Measurements from ENCODE around the gene RAB9B.

The RAB9B gene

DNA sequence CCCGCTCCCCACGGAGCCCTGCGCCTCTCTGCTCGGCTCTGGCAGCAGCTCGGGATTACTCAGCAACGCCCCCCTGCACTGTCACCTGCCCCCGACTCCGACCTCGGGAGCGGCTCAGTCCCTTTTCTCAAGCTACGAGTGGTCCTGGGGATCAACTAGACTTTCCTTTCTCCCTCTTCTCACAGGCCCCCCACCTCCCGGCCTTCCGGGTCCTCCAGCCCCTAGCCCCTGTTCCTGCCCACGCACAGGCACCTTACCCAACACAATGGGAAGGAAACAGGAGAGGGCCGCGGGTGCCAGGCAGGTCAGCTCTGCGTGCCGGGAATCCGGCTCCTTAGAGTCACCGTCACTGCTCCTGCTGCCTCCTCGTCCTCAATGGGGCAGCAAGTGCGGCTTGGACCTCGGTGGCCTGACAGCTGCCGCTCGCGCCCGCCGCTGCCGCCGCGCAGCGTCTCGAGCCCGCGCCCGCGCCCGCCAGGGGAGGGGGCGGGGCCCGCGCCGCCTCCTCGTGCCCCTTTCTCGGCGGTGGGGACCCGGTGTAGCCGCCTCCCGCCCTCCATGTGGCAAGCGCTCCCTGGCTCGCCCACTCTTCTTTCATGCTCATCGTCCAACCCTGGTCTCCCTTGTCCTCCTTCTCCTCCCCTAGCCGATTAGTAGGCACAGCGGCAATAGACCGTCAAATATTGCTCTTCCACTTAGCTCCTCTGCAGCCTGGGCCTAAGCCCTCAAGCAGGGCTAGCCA lies at the start of gene RAB9B:
Gene RAB9B (minus strand): TSS at position 455 of the 742 bp plus-strand sequence. CDS start 6,473 bp downstream, outside the sequence.
- no peaks in the 10 kb centered on the region for H3K9me2 ChIP-seq (replicated peaks; ENCODE audit: control insufficient read depth, low read length)
- TF ChIP-seq, protein P1, sequence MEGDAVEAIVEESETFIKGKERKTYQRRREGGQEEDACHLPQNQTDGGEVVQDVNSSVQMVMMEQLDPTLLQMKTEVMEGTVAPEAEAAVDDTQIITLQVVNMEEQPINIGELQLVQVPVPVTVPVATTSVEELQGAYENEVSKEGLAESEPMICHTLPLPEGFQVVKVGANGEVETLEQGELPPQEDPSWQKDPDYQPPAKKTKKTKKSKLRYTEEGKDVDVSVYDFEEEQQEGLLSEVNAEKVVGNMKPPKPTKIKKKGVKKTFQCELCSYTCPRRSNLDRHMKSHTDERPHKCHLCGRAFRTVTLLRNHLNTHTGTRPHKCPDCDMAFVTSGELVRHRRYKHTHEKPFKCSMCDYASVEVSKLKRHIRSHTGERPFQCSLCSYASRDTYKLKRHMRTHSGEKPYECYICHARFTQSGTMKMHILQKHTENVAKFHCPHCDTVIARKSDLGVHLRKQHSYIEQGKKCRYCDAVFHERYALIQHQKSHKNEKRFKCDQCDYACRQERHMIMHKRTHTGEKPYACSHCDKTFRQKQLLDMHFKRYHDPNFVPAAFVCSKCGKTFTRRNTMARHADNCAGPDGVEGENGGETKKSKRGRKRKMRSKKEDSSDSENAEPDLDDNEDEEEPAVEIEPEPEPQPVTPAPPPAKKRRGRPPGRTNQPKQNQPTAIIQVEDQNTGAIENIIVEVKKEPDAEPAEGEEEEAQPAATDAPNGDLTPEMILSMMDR (IDR thresholded peaks at IDR 0.05; ENCODE audit: low read depth, low read length, poor library complexity, severe bottlenecking): no peak
- TF ChIP-seq EZH2phosphoT487 (IDR thresholded peaks at IDR 0.05; ENCODE audit: borderline replicate concordance, low read length): no peak
- H3K27me3 ChIP-seq (ENCODE audit: control insufficient read depth, low read length): no peaks in the 10 kb centered on the region
- peak within 1 kb of the TSS; percentile 75 for H3K4me3 ChIP-seq (ENCODE audit: low read length)
- no peaks in the 10 kb centered on the region for H3F3A ChIP-seq (ENCODE audit: control insufficient read depth, insufficient read depth)
- no peaks in the 10 kb centered on the region for H3K79me2 ChIP-seq (ENCODE audit: control insufficient read depth, low read length)
- peaks cover 5% of the 10 kb centered on the region; the same call in 1 of the 2 replicates for H3K4me1 ChIP-seq (ENCODE audit: control insufficient read depth, low read length)
- no peak within 1 kb of the TSS for H3K27ac ChIP-seq (ENCODE audit: low read depth, low read length)
- H4K20me1 ChIP-seq (ENCODE audit: control insufficient read depth, insufficient read depth, low read depth, low read length): no peaks in the 10 kb centered on the region
- H3K9me3 ChIP-seq (ENCODE audit: control insufficient read depth, insufficient read depth, low read length): no peaks in the 10 kb centered on the region
- no peaks in the 10 kb centered on the region for H3K36me3 ChIP-seq (ENCODE audit: control insufficient read depth, low read length)
- H3K4me2 ChIP-seq (ENCODE audit: low read length): peak within 1 kb of the TSS; percentile 77

DNA sequence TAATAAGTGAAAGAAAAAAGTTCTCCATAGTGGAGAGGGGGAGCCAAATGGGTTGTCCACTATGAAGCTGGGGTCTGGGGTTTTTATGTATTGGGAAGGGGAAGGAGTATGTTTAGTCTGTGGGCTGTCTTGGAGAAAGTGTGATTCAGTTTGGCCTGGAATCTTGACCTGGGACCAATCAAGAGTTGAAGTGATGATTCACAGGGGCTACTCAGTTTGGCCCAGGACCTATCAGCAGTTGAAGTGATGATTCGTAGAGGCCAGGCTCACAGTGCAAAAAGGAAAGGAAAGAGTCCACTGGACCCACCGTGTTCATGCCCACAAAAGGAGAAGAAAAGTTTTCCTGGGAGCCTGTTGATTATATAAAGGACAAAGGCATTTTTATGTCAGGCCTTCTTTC lies 47.3 kb upstream of the RAB9B start:
- Histone ChIP-seq H3K79me2 (ENCODE audit: control insufficient read depth, low read length) (no peaks in the 10 kb centered on the region), H3K27ac (ENCODE audit: low read depth, low read length) (no peak overlapping the region), H3K4me3 (ENCODE audit: low read length) (no peak overlapping the region), H3K36me3 (ENCODE audit: control insufficient read depth, low read length) (no peaks in the 10 kb centered on the region), H4K20me1 (ENCODE audit: control insufficient read depth, insufficient read depth, low read depth, low read length) (no peaks in the 10 kb centered on the region), H3K9me3 (ENCODE audit: control insufficient read depth, insufficient read depth, low read length) (no peaks in the 10 kb centered on the region), H3K4me2 (ENCODE audit: low read length) (no peak overlapping the region), H3K4me1 (ENCODE audit: control insufficient read depth, low read length) (no peaks in the 10 kb centered on the region), H3F3A (ENCODE audit: control insufficient read depth, insufficient read depth) (no peaks in the 10 kb centered on the region), H3K27me3 (ENCODE audit: control insufficient read depth, low read length) (no peaks in the 10 kb centered on the region), H3K9me2 (replicated peaks; ENCODE audit: control insufficient read depth, low read length) (no peaks in the 10 kb centered on the region)
- TF ChIP-seq, protein P1 (IDR thresholded peaks at IDR 0.05; ENCODE audit: low read depth, low read length, poor library complexity, severe bottlenecking): no peak
- TF ChIP-seq EZH2phosphoT487 (IDR thresholded peaks at IDR 0.05; ENCODE audit: borderline replicate concordance, low read length): no peak

- no peak overlapping the region for H3K4me3 ChIP-seq (ENCODE audit: low read length)
- no peaks in the 10 kb centered on the region for H3K9me3 ChIP-seq (ENCODE audit: control insufficient read depth, insufficient read depth, low read length)
- H4K20me1 ChIP-seq (ENCODE audit: control insufficient read depth, insufficient read depth, low read depth, low read length): no peaks in the 10 kb centered on the region
- H3K79me2 ChIP-seq (ENCODE audit: control insufficient read depth, low read length): no peaks in the 10 kb centered on the region
- H3K27me3 ChIP-seq (ENCODE audit: control insufficient read depth, low read length): no peaks in the 10 kb centered on the region
- no peaks in the 10 kb centered on the region for H3K4me1 ChIP-seq (ENCODE audit: control insufficient read depth, low read length)
- no peaks in the 10 kb centered on the region for H3K36me3 ChIP-seq (ENCODE audit: control insufficient read depth, low read length)
- no peak overlapping the region for H3K4me2 ChIP-seq (ENCODE audit: low read length)
- H3K9me2 ChIP-seq (replicated peaks; ENCODE audit: control insufficient read depth, low read length): no peaks in the 10 kb centered on the region
- TF ChIP-seq, protein P1 (IDR thresholded peaks at IDR 0.05; ENCODE audit: low read depth, low read length, poor library complexity, severe bottlenecking): no peak
- no peak for TF ChIP-seq EZH2phosphoT487 (IDR thresholded peaks at IDR 0.05; ENCODE audit: borderline replicate concordance, low read length)
- H3K27ac ChIP-seq (ENCODE audit: low read depth, low read length): no peak overlapping the region
- no peaks in the 10 kb centered on the region for H3F3A ChIP-seq (ENCODE audit: control insufficient read depth, insufficient read depth)
Measured at GRCh38 chrX:103878466-103879122, 46.5 kb upstream of the RAB9B start.

Measured in DOHH2 (cell line).